H9 (cell line): ENCODE measurements around the gene PTGDR2. TPM values are rescaled to one million over a fixed set of nuclear protein-coding genes. Genes with fewer than 3 reads are reported as not detected.

Source experiments
- DNase-seq: peaks from one replicate; pipeline ENCODE4 v3.0.0-alpha.2; 2017
- H2AFZ ChIP-seq: one replicate; pipeline ENCODE4 v1.6.1; 2013; ENCODE audit warnings: mild to moderate bottlenecking, low read length, control low read depth, moderate library complexity
- H2AK5ac ChIP-seq: 2 replicates; pipeline ENCODE4 v1.6.1; 2013; ENCODE audit warnings: low read length, control low read depth, mixed read lengths; ENCODE audit not compliant: insufficient read length
- H2BK120ac ChIP-seq: one replicate; pipeline ENCODE4 v1.6.1; 2013; ENCODE audit warnings: low read depth, mild to moderate bottlenecking, low read length, control low read depth, inconsistent platforms; ENCODE audit not compliant: poor library complexity, severe bottlenecking
- H2BK12ac ChIP-seq: 2 replicates; pipeline ENCODE4 v1.6.1; 2013; ENCODE audit warnings: low read length, control low read depth, mixed read lengths, low read depth; ENCODE audit not compliant: insufficient read length
- H2BK15ac ChIP-seq: 2 replicates; pipeline ENCODE4 v1.6.1; 2013; ENCODE audit warnings: low read depth, low read length, control low read depth
- H2BK20ac ChIP-seq: one replicate; pipeline ENCODE4 v1.6.1; 2013; ENCODE audit warnings: low read depth, mild to moderate bottlenecking, low read length, control low read depth, inconsistent platforms; ENCODE audit not compliant: poor library complexity, severe bottlenecking
- H2BK5ac ChIP-seq: 2 replicates; pipeline ENCODE4 v1.6.1; 2013; ENCODE audit warnings: low read length, control low read depth, mixed read lengths; ENCODE audit not compliant: insufficient read length
- H3K14ac ChIP-seq: 2 replicates; pipeline ENCODE4 v1.6.1; 2013; ENCODE audit warnings: low read length, control low read depth; ENCODE audit not compliant: insufficient read depth
- H3K18ac ChIP-seq: 2 replicates; pipeline ENCODE4 v1.6.1; 2013; ENCODE audit warnings: low read depth, mild to moderate bottlenecking, mixed read lengths, low read length, control low read depth; ENCODE audit not compliant: insufficient read length
- H3K23ac ChIP-seq: 2 replicates; pipeline ENCODE4 v1.6.1; 2013; ENCODE audit warnings: low read length, control low read depth, mixed read lengths, low read depth; ENCODE audit not compliant: insufficient read length
- H3K23me2 ChIP-seq: 2 replicates; pipeline ENCODE4 v1.6.1; 2013; ENCODE audit warnings: low read depth, mild to moderate bottlenecking, mixed read lengths, low read length, control low read depth; ENCODE audit not compliant: insufficient read length, poor library complexity, severe bottlenecking
- H3K27ac ChIP-seq: 2 replicates; pipeline ENCODE4 v1.5.1; 2013; ENCODE audit warnings: low read length, control low read depth, mixed read lengths, low read depth; ENCODE audit not compliant: insufficient read length
- H3K27me3 ChIP-seq: 2 replicates; pipeline ENCODE4 v1.6.1; 2013; ENCODE audit warnings: low read length, control low read depth, inconsistent platforms; ENCODE audit not compliant: insufficient read depth
- H3K4ac ChIP-seq: 2 replicates; pipeline ENCODE4 v1.6.1; 2013; ENCODE audit warnings: low read depth, mild to moderate bottlenecking, control low read depth, inconsistent platforms, low read length, moderate library complexity
- H3K4me1 ChIP-seq: 2 replicates; pipeline ENCODE4 v1.6.1; 2013; ENCODE audit warnings: low read length, control low read depth, inconsistent platforms; ENCODE audit not compliant: insufficient read depth
- H3K4me2 ChIP-seq: 2 replicates; pipeline ENCODE4 v1.6.1; 2013; ENCODE audit warnings: low read length, control low read depth, mixed read lengths; ENCODE audit not compliant: insufficient read length, insufficient read depth
- H3K56ac ChIP-seq: 2 replicates; pipeline ENCODE4 v1.6.1; 2013; ENCODE audit warnings: low read depth, mild to moderate bottlenecking, mixed read lengths, low read length, control low read depth; ENCODE audit not compliant: insufficient read length
- H3K79me1 ChIP-seq: 2 replicates; pipeline ENCODE4 v1.6.1; 2013; ENCODE audit warnings: low read depth, mild to moderate bottlenecking, moderate library complexity, low read length, control low read depth, inconsistent platforms; ENCODE audit not compliant: insufficient read depth, poor library complexity, severe bottlenecking
- H3K79me2 ChIP-seq: 2 replicates; pipeline ENCODE4 v1.6.1; 2013; ENCODE audit warnings: low read length, control low read depth, inconsistent platforms; ENCODE audit not compliant: insufficient read depth
- H3K9ac ChIP-seq: 2 replicates; pipeline ENCODE4 v1.6.1; 2013; ENCODE audit warnings: low read length, control low read depth, mixed read lengths; ENCODE audit not compliant: insufficient read length; ENCODE audit errors: extremely low read depth
- H3K9me3 ChIP-seq: one replicate; pipeline ENCODE4 v1.6.1; 2013; ENCODE audit warnings: low read depth, low read length, inconsistent platforms; ENCODE audit not compliant: control insufficient read depth
- H3T11ph ChIP-seq: one replicate; pipeline ENCODE4 v1.6.1; 2013; ENCODE audit warnings: mild to moderate bottlenecking, low read length, control low read depth, inconsistent platforms
- H4K20me1 ChIP-seq: one replicate; pipeline ENCODE4 v1.6.1; 2013; ENCODE audit not compliant: control insufficient read depth, insufficient read length, insufficient read depth
- H4K5ac ChIP-seq: 2 replicates; pipeline ENCODE4 v1.6.1; 2013; ENCODE audit warnings: low read depth, mild to moderate bottlenecking, mixed read lengths, low read length, control low read depth; ENCODE audit not compliant: insufficient read length
- H4K8ac ChIP-seq: replicated peaks from 2 replicates; pipeline ENCODE4 v1.6.1; 2013; ENCODE audit warnings: low read length, control low read depth, mixed read lengths, low read depth; ENCODE audit not compliant: insufficient read length
- H4K91ac ChIP-seq: 2 replicates; pipeline ENCODE4 v1.6.1; 2013; ENCODE audit warnings: low read depth, mild to moderate bottlenecking, moderate library complexity, mixed read lengths, low read length, control low read depth; ENCODE audit not compliant: insufficient read length
- H3K27ac Mint-ChIP-seq, 3 experiments: 2 replicates in 2 of 3; 3 replicates in 1 of 3; pipeline ENCODE4 v1.8.0; 2020 to 2021; ENCODE audit warnings: mixed read lengths in 3 of 3, mild to moderate bottlenecking in 1 of 3, moderate library complexity in 1 of 3
- H3K27me3 Mint-ChIP-seq: 2 replicates; pipeline ENCODE4 v1.8.0; 2021; ENCODE audit warnings: low read depth, mild to moderate bottlenecking, moderate library complexity, mixed read lengths
- H3K36me3 Mint-ChIP-seq, 3 experiments: 2 replicates in 2 of 3; 3 replicates in 1 of 3; pipeline ENCODE4 v1.8.0; 2020 to 2021; ENCODE audit warnings: low read depth in 3 of 3, mixed read lengths in 3 of 3; ENCODE audit not compliant: insufficient read depth in 1 of 3
- H3K4me1 Mint-ChIP-seq, 2 experiments: 2 replicates each; pipeline ENCODE4 v1.8.0; 2020; ENCODE audit warnings: mixed read lengths in 2 of 2
- H3K4me3 Mint-ChIP-seq, 2 experiments: 2 replicates in 1 of 2; 3 replicates in 1 of 2; pipeline ENCODE4 v1.8.0; 2020 to 2021; ENCODE audit warnings: mild to moderate bottlenecking in 2 of 2, mixed read lengths in 2 of 2, moderate library complexity in 1 of 2
- H3K9me3 Mint-ChIP-seq, 2 experiments: 2 replicates in 1 of 2; 3 replicates in 1 of 2; pipeline ENCODE4 v1.8.0; 2020; ENCODE audit warnings: mild to moderate bottlenecking in 2 of 2, mixed read lengths in 2 of 2, moderate library complexity in 1 of 2
- CTCF ChIP-seq: fragments of 200-600 bp; sonication (generic); conservative IDR thresholded peaks from 3 replicates; pipeline ENCODE4 v1.8.0; 2021; ENCODE audit warnings: antibody characterized with exemption, mild to moderate bottlenecking
- WGBS: extraction: QIAGEN DNeasy Blood & Tissue Kit; methylation state at CpG from one replicate; pipeline ENCODE4 v1.1.7; 2013; ENCODE audit warnings: missing lambda C conversion rate, low lambda C conversion rate, mixed read lengths; ENCODE audit not compliant: insufficient read length; ENCODE audit errors: extremely low coverage; 5-methylcytosine and 5-hydroxymethylcytosine counted together
- total RNA-seq: library from RNA; stranded (reverse); gene quantifications from 2 replicates; pipeline ENCODE4 v1.2.1, GENCODE V29; 2021

PTGDR2 gene
- total RNA-seq, 1 experiment from 2014 or later, result not detected

GRCh38 chr11:60835534-60835846 lies 20.3 kb downstream of the PTGDR2 start:
- H3K14ac ChIP-seq, result no peak overlapping the region
- H3K79me2 ChIP-seq, result no peaks in the 10 kb centered on the region

More at GRCh38 chr11:60835534-60835846, 20.3 kb downstream of the PTGDR2 start:
- no peak overlapping the region for H3K4me3 Mint-ChIP-seq
- Histone ChIP-seq H2BK120ac (no peak overlapping the region), H4K20me1 (no peaks in the 10 kb centered on the region), H4K91ac (no peak overlapping the region), H4K5ac (no peak overlapping the region), H3K23ac (no peak overlapping the region), H2BK12ac (no peak overlapping the region), H2BK20ac (no peak overlapping the region), H3K9ac (no peak overlapping the region), H3K79me1 (no peaks in the 10 kb centered on the region), H3K23me2 (no peaks in the 10 kb centered on the region), H2AK5ac (no peak overlapping the region), H3K18ac (no peak overlapping the region), H3K56ac (no peak overlapping the region), H3K27me3 (no peaks in the 10 kb centered on the region), H2AFZ (no peak overlapping the region), H2BK5ac (no peak overlapping the region), H2BK15ac (no peak overlapping the region), H3K27ac (no peak overlapping the region), H3K9me3 (no peaks in the 10 kb centered on the region), H3T11ph (no peak overlapping the region), H3K4ac (no peak overlapping the region), H3K4me1 (no peaks in the 10 kb centered on the region), H4K8ac (no peak overlapping the region), H3K4me2 (no peak overlapping the region)
- peaks cover 19% of the 10 kb centered on the region for H3K27me3 Mint-ChIP-seq
- no peaks in the 10 kb centered on the region for H3K36me3 Mint-ChIP-seq
- H3K27ac Mint-ChIP-seq, result no peak overlapping the region
- H3K4me1 Mint-ChIP-seq, result peaks cover 2 to 5% of the 10 kb centered on the region in 2 experiments; a peak in 2 of 4 replicates
- no peaks in the 10 kb centered on the region; a peak in 1 of 5 replicates for H3K9me3 Mint-ChIP-seq
- no peak for TF ChIP-seq CTCF
- no CpG with 5 or more reads among the region's 3 CpGs for WGBS
- no peak for DNase-seq
